Limb (tissue), 2 donors: ENCODE results near the gene SPOCK1.
A peak's percentile ranks its signal among the peaks of the same experiment; 100 is the strongest.

Experiments used
- DNase-seq, 2 donors: peaks; one replicate each; pipeline ENCODE4 v3.0.0-alpha.2; 2016; ENCODE audit errors: extremely low spot score in 2 of 2

Gene SPOCK1

DNA sequence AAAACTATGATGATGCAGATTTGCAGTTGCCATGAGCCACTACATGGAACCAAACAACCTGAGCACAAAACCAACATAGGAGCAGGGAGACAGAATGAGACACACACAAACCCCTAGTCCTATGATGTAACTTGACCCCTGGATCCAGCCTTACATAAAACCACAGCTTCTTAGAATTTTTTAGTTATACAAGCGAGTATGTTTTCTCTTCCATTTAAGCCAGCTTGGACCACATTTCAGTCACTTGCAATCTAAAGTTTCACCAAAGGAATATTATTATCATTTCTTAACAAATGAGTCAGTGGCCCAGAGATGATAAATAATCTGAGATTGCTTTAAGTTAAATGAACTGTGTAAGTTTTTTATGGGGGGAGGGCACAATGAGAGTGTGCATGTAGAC, 6.8 kb downstream of the SPOCK1 start:
- no peak for DNase-seq

DNA sequence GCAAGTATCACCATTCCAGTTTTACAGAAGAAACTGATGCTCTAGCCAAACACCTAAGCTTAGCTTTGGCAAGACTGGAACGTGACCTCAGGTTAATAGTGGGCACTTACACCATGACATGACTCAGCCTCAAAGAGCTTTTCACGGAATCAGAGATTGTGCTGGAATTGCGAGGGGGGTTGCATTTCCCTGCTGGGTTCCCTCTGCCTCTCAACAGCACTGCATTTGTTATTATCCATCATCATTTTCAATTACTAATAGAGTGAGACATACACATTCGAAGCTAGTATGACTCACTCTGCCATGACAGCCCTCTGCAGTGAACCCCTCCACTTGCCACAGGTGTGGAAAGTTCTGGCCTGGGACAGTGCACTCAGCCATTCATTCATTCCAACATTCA, 8.0 kb downstream of the SPOCK1 start:
- DNase-seq = no peak

DNA sequence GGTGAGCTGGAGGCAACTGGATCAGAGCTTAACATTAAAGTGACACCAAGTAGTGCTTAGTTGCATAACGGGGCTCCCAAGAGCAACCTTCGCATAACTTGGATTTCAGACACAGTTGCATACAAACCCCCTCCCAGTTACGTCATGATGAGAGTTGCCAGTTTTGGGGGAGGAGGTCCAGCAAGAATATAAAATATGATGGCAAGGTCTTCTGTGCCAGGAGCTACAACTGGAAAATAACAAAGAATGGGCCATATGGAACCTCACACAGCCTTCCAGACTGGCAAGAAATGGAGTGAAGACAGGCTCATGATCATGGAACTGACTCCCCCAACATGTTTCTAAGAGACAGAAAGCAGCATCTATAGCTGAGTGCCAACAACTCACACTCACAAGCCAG, 8.5 kb downstream of the SPOCK1 start:
- no peak for DNase-seq

DNA sequence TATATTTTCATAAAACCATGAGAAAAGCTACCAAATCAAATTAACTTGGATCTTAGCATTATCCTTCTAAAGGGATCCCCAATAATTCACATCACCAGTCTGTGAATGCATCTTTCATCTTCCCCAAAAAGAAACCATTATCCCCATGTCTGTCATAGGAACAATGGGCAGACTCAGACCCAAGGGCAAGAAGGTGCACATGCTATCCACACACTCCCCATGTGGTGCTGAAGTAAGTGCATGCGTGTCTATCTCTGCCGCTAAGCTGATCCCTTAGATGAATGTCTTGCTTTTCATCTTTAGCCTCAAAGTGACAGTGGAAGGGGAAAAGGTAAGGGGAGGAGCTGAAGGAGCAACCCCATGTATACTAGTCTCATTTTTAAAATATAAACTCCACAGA, 10.2 kb downstream of the SPOCK1 start:
- DNase-seq = no peak

- no peak for DNase-seq
These were observed 10.6 kb downstream of the SPOCK1 start for GRCh38 chr5:137488516-137488915.

- DNase-seq = no peak
These were observed 11.5 kb downstream of the SPOCK1 start for GRCh38 chr5:137487600-137487999.

DNA sequence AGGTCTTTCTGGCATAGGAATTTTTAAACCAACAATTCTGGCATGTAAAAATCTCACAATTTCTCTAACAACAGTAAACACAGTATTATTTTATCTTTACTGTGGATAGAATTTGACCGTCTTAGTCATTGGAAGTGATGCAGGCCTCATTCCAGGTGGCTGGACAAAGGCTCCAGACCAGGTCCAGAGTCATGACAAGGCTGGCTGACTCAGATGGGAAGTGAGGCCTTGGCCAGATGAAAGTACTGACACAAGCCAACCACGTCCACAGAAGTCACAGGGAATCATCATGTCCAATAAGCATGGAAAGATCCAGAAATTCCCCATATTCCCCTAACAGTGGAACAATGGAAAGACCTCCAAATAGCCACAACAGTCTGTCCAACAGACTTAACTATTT, 12.4 kb downstream of the SPOCK1 start:
- DNase-seq = no peak

GRCh38 chr5:137481596-137481995, 17.5 kb downstream of the SPOCK1 start:
- DNase-seq = no peak

DNA sequence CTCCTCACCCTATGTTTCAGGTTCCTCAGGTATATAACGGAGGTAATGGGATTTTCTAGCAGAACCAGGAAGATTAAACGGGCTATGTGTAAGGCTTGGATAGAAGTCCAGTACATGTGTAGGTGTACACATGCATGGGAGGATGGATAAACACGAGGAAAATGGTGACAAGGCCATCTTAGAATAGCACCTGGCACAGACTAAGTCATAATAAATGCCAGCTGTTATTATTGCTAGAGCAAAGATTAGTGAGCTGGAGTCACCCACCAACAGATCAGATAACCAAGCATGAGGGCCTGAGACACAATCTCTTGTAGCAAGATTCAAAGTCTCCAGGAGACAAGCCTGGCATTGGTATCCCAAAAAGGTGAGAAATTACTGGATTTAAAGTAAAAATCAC, 21.1 kb downstream of the SPOCK1 start:
- DNase-seq = no peak

- DNase-seq = no peak
These were observed 28.3 kb downstream of the SPOCK1 start for GRCh38 chr5:137470921-137471220.

DNA sequence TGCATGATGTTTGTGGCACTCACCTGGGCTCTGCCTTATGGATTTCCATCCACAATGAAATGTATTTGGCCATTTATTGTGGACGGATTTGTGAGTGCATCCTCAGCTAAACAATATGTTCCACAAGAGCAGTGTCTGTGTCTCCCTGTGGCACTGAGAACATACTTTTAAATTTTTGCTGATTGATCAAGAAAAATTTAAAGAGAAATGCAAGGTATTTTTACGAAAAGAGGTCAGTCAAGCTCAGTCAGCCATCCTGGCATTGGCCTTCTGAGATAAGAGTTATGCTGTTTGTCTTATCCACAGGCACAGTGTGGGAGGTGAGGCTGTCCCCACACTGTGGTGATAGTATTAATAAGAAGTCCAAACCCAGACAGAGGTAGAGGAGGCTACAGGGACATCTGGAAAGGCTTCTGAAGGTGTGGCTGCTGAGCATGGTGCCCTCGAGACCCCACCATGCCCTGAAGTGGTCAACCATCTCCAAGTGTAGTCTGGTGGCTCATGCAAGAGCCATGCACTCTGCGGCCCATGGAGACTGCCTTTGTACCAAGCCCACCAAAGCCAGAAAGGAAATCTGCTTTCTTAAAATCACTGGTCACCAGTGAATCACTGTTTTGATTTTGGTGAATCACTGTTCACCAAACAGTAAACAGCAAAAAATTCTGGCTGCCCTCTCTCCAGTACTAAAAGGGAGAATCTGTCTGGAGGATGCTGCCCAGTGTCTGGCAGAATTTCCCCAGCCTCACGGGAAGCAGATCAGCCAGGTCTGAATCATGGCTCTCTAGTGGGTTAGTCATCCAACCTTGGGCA, 28.8 kb downstream of the SPOCK1 start:
- no peak for DNase-seq

DNA sequence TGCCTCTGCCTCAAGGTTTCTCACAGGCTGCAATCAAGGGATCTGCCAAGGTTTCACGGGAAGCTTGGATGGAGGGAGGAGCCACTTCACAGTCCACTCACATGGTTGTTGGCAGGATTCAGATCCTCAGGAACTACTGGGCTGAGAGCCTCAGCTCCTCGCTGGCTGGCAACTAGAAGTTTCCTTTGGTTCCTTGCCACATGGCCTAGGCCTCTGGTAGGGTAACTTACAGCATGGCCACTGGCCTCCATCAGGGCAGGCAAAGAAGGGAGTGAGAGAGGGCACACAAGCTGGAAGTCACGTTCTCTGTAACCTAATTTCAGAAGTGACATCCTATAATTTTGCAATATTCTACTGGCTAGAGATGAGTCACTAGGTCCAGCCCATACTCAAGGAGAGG, 32.2 kb downstream of the SPOCK1 start:
- DNase-seq = no peak

GRCh38 chr5:137465930-137466329, 33.2 kb downstream of the SPOCK1 start:
- DNase-seq = no peak

DNA sequence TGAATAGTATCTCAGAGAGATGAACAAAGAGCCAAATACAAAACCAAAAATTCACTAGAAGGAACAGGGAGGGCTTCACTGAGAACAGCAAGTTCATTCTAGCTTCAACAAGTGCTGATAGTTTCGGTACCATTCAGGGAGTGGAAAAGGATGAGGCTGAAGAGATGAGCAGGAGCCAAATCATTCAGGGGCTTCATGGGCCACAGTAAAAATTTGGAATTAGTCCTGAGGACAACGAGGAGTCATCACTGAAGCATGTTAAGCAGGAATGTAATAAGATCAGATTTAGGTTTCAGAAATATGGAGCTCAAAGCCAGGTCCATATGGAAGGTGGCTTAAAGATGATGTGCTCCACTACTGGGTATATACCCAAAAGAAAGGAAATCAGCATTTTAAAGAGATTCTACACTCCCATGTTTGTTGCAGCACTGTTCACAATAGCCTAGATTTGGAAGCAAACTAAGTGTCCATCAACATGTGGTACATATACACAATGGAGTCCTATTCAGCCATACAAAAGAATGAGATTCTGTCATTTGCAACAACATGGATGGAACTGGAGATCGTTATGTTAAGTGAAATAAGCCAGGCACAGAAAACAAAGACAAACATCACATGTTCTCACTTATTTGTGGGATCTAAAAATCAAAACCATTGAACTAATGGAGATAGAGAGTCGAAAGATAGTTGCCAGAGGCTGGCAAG, 36.2 kb downstream of the SPOCK1 start:
- DNase-seq = no peak

DNA sequence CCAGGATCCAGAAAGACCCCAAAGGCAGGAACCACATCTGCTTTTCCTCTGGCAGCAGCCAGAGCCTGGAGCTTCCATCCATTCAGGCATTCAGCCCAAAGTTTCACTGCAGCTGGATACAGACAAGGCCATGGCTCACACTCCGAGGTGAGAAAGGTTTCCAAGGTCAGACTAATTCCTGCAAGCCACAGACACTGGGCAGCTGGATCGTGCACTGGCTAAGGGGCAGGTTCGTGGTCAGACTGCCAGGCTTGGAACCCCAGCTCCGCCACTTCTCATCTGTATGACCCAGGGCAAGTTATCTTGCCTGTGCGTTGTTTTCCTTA, 36.9 kb downstream of the SPOCK1 start:
- DNase-seq = no peak

GRCh38 chr5:137461391-137462264, 37.5 kb downstream of the SPOCK1 start:
- DNase-seq = no peak

- DNase-seq = no peak
These were observed 44.5 kb downstream of the SPOCK1 start for GRCh38 chr5:137454671-137455070.

GRCh38 chr5:137453483-137454080, 45.5 kb downstream of the SPOCK1 start:
- DNase-seq = peak in 1 of 2 donors; percentile 43

DNA sequence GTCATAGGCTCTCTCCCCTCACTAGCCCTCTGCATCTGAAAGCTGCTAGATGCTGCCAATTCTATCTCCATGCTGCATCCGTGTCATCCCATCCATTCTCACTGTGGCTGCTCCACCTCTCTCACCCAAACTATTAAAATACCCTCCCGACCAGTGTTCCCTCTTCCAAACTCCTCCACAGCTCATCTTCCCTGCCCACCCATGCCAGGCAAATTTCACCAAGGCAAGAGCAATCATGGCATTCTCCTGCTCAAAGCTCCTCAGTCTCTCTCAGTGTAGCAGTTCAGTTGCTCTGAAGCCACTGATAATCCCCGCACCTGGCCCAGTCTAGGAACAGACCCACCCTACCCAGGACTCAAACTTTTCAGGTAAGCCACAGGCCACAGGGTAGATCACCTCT, 48.4 kb downstream of the SPOCK1 start:
- DNase-seq = no peak

- DNase-seq = no peak
These were observed 50.3 kb downstream of the SPOCK1 start for GRCh38 chr5:137448868-137449267.

DNA sequence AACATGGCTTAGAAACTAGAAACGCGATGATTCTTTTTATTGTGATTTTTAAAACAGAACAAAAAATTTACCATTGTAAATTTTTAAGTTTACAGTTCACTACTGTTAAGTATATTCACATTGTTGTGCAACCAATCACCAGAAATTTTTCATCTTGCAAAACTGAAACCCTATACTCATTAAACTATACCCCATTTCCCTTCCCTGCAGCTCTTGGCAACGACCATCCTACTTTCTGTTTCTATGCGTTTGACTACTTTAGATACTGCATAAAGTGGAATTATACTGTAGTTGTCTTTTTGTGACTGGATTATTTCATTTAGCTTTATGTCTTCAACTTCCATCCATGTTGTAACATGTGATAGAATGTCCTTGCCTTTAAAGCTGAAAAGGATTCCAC, 52.5 kb downstream of the SPOCK1 start:
- no peak for DNase-seq

DNA sequence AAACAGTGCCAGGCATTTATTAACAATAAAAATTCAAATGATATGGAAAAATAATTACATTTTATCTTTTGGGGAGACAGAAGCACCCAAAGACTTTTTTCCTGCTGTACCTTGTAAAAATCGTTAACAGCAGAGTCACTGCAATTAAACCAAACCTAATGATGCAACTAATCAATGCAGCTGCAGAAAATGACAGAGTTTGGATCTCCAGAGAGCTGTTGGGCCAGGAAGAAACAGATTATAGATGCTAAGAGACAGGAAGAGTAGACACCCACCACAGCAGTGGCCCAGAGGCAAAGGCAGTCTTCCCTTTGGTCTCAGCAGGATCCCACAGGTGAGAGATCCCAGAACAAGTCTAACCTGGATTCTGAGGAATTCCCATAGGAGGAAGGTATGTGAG, 53.0 kb downstream of the SPOCK1 start:
- DNase-seq = no peak
